GM18499 (cell line): ENCODE measurements around the gene RASSF1.

Experiments used
- ATAC-seq: cut with Tn5 transposase; IDR thresholded peaks from one replicate; pipeline ENCODE4 v1.9.1; 2021; ENCODE audit warnings: moderate number of reproducible peaks; ENCODE audit not compliant: insufficient read depth, unreplicated experiment

RASSF1 gene

GRCh38 chr3:50340448-50341329, at the start of gene RASSF1:
Gene RASSF1 (minus strand): TSS chr3:50340836. CDS start chr3:50340805, 31 bp downstream.
- ATAC-seq: no peak

GRCh38 chr3:50389414-50389767, 48.8 kb upstream of the RASSF1 start:
- no peak for ATAC-seq

- no peak for ATAC-seq
Measured at GRCh38 chr3:50388720-50389413, 48.2 kb upstream of the RASSF1 start.

GRCh38 chr3:50388016-50388719, 47.5 kb upstream of the RASSF1 start:
- ATAC-seq: no peak

GRCh38 chr3:50385754-50386153, 45.1 kb upstream of the RASSF1 start:
- ATAC-seq: no peak

GRCh38 chr3:50383750-50384149, 43.1 kb upstream of the RASSF1 start:
- ATAC-seq: no peak

GRCh38 chr3:50382722-50383121, 42.1 kb upstream of the RASSF1 start:
- ATAC-seq: no peak

GRCh38 chr3:50381383-50381782, 40.7 kb upstream of the RASSF1 start:
- no peak for ATAC-seq

- ATAC-seq: no peak
Measured at GRCh38 chr3:50380405-50381085, 39.9 kb upstream of the RASSF1 start.

- ATAC-seq: no peak
Measured at GRCh38 chr3:50378757-50379156, 38.1 kb upstream of the RASSF1 start.

- ATAC-seq: no peak
Measured at GRCh38 chr3:50378024-50378423, 37.4 kb upstream of the RASSF1 start.

GRCh38 chr3:50375258-50375931, 34.8 kb upstream of the RASSF1 start:
- ATAC-seq: no peak

- ATAC-seq: no peak
Measured at GRCh38 chr3:50374363-50375257, 34.0 kb upstream of the RASSF1 start.

GRCh38 chr3:50373146-50374051, 32.8 kb upstream of the RASSF1 start:
- ATAC-seq: no peak

- no peak for ATAC-seq
Measured at GRCh38 chr3:50372349-50372748, 31.7 kb upstream of the RASSF1 start.

GRCh38 chr3:50371133-50371685, 30.6 kb upstream of the RASSF1 start:
- ATAC-seq: no peak

- no peak for ATAC-seq
Measured at GRCh38 chr3:50370594-50370993, 30.0 kb upstream of the RASSF1 start.
